Bronchial epithelial cell (primary cell): ENCODE results near the gene ZNF135. TPM values are rescaled to one million over a fixed set of nuclear protein-coding genes. Genes with fewer than 3 reads are reported as not detected.

ENCODE experiments used
- DNase-seq: peaks from one replicate; pipeline ENCODE4 v3.0.0-alpha.2; 2010; ENCODE audit warnings: low read depth
- FAIRE-seq: peaks from 2 replicates; lab custom pipeline; 2011; peaks lifted over from hg19 to GRCh38; lab: Jason Lieb, UNC
- H3K27me3 ChIP-seq: 2 replicates; pipeline ENCODE4 v1.5.1; 2011; ENCODE audit warnings: low read length; ENCODE audit not compliant: control insufficient read depth, insufficient read depth
- H3K36me3 ChIP-seq: 2 replicates; pipeline ENCODE4 v1.5.1; 2011; ENCODE audit warnings: low read length; ENCODE audit not compliant: control insufficient read depth, insufficient read depth
- H3K4me3 ChIP-seq: 2 replicates; pipeline ENCODE4 v1.5.1; 2011; ENCODE audit warnings: mild to moderate bottlenecking, low read depth, low read length, control low read depth
- CTCF ChIP-seq: IDR thresholded peaks from 2 replicates; pipeline ENCODE4 v1.5.1; 2011; ENCODE audit warnings: mild to moderate bottlenecking, moderate library complexity, low read length, control low read depth, inconsistent platforms; ENCODE audit not compliant: insufficient read depth, severe bottlenecking
- total RNA-seq: library from RNA; depleted of rRNA; stranded (reverse); fragments of >200 nt; gene quantifications from 2 replicates; pipeline ENCODE4 v1.2.1, GENCODE V29; 2014

Gene ZNF135
- total RNA-seq, 1 donor from 2014 or later = 1.6 TPM

GRCh38 chr19:58084596-58085347 lies 25.7 kb downstream of the ZNF135 start:
- H3K4me3 ChIP-seq = no peak overlapping the region
- TF ChIP-seq CTCF = no peak
- peaks cover 5% of the 10 kb centered on the region for H3K36me3 ChIP-seq
- DNase-seq = no peak
- no peaks in the 10 kb centered on the region for H3K27me3 ChIP-seq
- FAIRE-seq = no peak

GRCh38 chr19:58085348-58085875 lies 26.3 kb downstream of the ZNF135 start:
- H3K4me3 ChIP-seq = no peak overlapping the region
- peaks cover 5% of the 10 kb centered on the region for H3K36me3 ChIP-seq
- no peak for TF ChIP-seq CTCF
- no peak for FAIRE-seq
- no peaks in the 10 kb centered on the region for H3K27me3 ChIP-seq
- no peak for DNase-seq

- FAIRE-seq = no peak
- H3K36me3 ChIP-seq = peaks cover 5% of the 10 kb centered on the region
These were observed 28.0 kb downstream of the ZNF135 start for GRCh38 chr19:58086825-58087710.

GRCh38 chr19:58088521-58089052 lies 29.5 kb downstream of the ZNF135 start:
- no peak for FAIRE-seq

More at GRCh38 chr19:58086825-58087710, 28.0 kb downstream of the ZNF135 start:
- no peaks in the 10 kb centered on the region for H3K27me3 ChIP-seq
- no peak for DNase-seq
- no peak overlapping the region for H3K4me3 ChIP-seq
- TF ChIP-seq CTCF = no peak

GRCh38 chr19:58089846-58090245 lies 30.8 kb downstream of the ZNF135 start:
- no peaks in the 10 kb centered on the region for H3K27me3 ChIP-seq
- FAIRE-seq = no peak
- no peak for DNase-seq
- no peak for TF ChIP-seq CTCF
- H3K4me3 ChIP-seq = no peak overlapping the region
- H3K36me3 ChIP-seq = peaks cover 3% of the 10 kb centered on the region

More at GRCh38 chr19:58088521-58089052, 29.5 kb downstream of the ZNF135 start:
- no peak overlapping the region for H3K4me3 ChIP-seq
- DNase-seq = no peak
- peaks cover 5% of the 10 kb centered on the region for H3K36me3 ChIP-seq
- no peaks in the 10 kb centered on the region for H3K27me3 ChIP-seq
- TF ChIP-seq CTCF = no peak
